Stimulated activated CD4-positive, alpha-beta T cell treated with anti-CD3 and anti-CD28 coated beads, Interleukin-2, amount 100 ng/mL, for 24 hours (primary cell): ENCODE results near the gene DNALI1.
"Not testable (repeated sequence)": the region's sequence is repeated elsewhere in the genome, so short reads cannot be mapped to it uniquely, and the experiment has no call there.

Experiments used
- DNase-seq, 2 donors: peaks; one replicate each; pipeline ENCODE4 v3.0.0-alpha.2; 2020

Gene DNALI1

DNA sequence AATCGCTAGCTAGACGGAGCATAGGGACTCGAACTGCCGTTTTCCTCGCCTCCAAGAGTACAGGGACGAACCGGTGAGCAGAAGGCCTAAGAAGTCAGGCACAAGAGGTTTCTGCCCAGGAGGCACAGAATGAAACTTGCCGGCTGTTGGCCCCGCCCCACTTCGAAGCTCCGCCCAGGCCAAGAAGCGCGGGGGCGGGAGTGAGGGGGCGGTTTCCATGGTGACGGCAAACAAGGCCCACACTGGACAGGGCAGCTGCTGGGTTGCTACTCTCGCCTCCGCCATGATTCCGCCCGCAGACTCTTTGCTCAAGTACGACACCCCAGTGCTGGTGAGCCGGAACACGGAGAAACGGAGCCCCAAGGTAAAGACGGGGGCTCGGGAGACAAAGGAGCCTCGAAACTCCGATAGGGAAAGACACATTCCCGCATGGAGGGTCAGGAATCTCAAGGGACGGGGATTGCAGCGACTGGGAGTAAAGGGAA is at the start of gene DNALI1:
Gene DNALI1, plus strand, starts transcription at position 229 of the 485 bp plus-strand sequence. Its CDS starts 55 bp downstream, at position 284.
- peak in 1 of 2 donors; percentile 40 for DNase-seq

DNA sequence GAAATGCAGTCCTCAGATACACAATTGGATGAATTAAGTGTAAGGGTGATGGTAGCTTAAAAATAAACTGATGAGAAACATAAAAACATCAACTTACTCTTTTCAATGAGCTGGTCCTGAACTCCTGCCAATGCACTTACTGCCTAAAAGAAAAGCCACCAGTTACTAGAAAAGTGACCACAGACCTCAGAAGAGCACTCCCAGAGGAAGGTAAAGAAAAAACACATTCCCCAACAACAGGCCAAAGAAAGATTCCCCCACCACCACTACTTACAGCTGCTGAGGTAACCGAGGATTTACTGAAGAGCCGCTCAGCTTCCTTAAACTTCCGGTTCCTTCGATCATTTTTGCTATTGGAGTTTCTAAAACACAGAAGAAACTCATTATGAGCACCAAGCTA is 47.6 kb upstream of the DNALI1 start:
- DNase-seq = no peak

DNA sequence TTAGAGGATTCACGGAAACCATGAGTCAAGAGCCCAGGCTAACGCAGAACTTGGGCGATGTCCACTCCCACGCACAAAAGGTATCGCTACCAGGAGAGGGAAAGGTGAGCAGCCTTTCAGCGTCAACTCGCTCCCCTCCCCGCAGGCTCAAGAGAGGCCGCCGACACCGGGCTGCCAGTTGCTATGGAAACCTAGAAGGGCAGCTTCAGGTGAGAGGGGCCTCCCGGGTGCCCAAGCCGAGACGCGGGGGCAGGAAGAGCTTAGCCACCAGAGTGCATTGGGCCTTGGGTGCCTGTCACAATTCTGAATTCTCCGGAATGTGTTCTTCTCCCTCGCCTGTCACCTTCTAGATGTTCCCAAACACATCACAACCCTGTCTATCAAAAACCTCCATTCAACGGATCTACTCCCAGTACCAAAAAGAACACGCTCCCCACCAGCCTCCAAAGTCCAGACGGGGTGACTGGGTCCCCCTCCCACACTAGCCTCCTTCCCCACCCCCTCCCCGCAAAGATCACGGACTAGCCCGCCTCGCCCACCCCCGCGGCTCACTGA is 42.9 kb upstream of the DNALI1 start:
- peak; percentile 69 to 70 for DNase-seq

DNA sequence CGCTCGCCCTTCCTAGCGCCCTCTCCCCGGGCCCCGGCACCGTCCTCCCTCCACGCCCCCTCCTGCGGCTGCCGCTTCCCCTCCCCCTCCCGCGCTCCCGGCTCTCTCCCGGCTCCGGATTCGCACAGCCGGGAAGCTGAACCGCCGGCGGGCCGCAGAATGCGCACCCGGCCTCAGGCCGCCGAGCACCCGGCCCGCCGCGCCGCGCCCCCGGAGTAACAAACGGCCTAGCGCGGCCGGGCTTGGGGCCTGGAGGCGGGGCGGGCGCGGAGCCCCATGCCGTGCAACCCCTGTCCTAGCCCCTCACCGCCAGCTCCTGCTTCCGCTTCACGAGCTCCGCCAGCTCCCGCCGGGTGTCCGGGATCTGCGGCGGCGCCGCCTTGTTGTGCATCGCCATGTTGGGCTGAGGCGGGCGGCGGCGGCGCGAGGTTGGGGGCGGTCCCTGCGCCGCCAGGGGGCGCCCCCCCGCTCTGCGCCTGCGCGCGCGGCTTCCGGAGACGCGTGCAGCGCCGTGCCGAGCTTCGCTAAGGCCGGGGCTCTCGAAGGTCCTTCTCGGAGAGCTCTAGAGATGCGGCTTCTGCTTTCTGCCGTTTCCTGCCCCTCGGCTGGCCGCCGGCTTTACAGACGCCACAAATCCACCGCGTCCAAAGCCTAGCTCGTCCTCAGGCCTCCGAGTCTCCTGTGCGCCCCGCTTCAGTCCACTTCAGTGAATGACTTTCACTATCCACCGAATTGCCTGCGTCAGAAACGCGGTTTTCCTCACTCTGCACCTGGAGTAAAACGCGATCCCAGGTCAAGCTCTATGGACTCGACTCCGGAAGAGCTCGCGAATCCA is 42.2 kb upstream of the DNALI1 start, which contains the start of gene MEAF6:
Gene MEAF6, minus strand, starts transcription at position 417 of the 835 bp plus-strand sequence. Its CDS starts 20 bp downstream, at position 397.
- DNase-seq = peak; percentile 84 to 85

DNA sequence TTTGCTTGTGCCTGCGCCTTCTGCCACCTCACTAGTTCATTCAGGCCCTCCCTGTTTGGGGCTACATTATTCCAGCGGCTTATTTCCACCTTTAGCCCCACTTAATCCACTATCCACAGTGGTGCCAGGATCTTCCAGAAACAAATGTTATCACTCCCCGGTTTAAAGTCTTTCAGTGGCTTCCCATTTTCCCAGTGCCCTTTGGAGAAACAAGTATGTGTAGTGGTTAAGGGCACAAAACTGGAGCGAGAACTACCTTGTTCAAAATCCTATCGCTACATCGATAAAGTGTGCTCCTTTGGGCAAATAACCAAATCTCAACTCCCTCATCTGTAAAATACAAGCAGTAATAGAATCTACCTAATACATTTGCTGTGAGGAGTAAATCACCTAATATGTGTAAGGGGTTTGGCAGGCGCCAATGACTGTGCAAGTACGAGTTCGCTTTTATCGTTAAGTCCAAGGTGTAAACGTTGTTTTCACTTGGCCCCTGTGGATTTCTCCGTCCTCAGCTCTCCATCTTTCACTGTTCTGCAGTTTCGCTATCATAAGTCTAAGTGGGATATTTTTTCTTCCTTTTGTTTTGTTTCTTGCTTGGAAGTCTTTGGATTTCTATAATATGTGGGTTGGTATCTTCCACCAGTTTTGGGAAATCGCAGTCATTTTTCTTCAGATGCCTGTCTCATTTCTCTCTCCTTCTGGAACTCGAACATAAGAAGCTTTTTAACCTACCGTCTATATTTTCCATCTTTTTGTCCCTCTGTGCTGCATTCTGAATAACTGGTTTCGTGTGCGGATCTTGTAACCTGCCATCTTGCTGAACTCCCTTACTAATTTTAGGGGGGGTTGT is 41.3 kb upstream of the DNALI1 start:
- DNase-seq = no peak

DNA sequence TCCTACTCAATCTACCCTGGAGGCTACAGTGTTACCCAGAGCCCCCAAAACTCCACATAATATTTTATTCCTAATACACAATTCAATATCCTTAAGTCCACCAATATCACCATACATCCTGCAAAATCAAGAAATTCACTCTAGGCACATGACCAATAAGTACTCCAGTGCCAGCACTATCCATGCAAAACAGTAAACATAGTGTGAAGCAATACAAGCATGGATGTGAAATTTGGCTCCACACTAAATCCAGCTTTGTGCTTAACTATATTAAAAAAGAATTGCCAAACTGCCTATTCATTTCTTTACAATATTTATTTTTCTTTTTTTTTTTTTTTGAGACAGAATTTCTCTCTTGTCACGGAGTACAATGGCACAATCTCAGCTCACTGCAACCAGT is 39.2 kb upstream of the DNALI1 start:
- no peak for DNase-seq

DNA sequence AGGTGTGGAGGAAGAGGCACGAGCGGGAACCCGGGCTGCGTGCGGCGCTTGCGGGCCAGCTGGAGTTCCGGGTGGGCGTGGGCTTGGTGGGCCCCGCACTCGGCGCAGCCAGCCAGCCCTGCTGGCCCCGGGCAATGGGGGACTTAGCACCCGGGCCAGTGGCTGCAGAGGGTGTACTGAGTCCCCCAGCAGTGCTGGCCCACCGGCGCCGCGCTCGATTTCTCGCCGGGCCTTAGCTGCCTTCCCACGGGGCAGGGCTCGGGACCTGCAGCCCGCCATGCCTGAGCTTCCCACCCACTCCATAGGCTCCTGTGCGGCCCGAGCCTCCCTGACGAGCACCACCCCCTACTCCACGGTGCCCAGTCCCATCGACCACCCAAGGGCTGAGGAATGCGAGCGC is 38.5 kb upstream of the DNALI1 start:
- not testable (repeated sequence) for DNase-seq

DNA sequence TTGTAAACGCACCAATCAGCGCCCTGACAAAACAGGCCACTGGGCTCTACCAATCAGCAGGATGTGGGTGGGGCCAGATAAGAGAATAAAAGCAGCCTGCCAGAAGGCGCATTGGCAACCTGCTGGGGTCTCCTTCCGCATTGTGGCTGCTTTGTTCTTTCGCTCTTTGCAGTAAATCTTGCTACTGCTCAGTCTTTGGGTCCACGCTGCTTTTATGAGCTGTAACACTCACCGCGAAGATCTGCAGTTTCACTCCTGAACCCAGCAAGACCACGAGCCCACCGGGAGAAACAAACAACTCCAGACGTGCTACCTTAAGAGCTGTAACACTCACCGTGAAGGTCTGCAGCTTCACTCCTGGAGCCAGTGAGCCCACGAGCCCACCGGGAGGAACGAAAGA is 37.8 kb upstream of the DNALI1 start:
- peak; percentile 17 to 23 for DNase-seq

DNA sequence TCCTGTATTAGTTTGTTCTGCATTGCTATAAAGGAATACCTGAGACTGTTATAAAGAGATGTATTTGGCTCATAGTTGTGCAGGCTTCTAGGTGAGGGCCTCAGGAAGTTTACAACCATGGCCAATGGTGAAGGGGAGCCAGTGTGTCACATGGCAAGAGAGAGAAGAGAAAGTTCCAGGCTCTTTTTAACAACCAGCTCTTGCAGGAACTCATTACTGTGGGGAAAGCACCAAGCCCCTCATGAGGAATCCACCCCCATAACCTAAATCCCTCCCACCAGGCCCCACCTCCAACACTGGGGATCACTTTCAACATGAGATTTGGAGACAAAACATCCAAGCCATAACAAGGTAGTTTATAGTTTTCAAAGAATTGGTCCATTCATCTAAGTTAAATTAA is 37.1 kb upstream of the DNALI1 start:
- DNase-seq = no peak

DNA sequence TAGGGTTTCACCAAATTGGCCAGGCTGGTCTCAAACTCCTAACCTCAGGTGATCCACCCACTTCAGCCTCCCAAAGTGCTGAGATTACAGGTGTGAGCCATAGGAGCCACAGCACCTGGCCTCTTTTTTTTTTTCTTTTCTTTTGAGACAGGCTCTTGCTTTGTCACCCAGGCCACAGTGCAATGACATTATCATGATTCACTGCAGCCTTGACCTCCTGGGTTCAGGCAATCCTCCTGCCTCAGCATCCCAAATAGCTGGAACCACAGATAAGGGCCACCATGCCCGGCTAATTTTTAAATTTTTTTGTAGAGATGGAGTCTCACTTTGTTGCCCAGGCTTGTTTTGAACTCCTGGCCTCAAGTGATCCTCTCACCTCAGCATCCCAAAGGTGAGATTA is 26.9 kb upstream of the DNALI1 start:
- DNase-seq = not testable (repeated sequence)

DNA sequence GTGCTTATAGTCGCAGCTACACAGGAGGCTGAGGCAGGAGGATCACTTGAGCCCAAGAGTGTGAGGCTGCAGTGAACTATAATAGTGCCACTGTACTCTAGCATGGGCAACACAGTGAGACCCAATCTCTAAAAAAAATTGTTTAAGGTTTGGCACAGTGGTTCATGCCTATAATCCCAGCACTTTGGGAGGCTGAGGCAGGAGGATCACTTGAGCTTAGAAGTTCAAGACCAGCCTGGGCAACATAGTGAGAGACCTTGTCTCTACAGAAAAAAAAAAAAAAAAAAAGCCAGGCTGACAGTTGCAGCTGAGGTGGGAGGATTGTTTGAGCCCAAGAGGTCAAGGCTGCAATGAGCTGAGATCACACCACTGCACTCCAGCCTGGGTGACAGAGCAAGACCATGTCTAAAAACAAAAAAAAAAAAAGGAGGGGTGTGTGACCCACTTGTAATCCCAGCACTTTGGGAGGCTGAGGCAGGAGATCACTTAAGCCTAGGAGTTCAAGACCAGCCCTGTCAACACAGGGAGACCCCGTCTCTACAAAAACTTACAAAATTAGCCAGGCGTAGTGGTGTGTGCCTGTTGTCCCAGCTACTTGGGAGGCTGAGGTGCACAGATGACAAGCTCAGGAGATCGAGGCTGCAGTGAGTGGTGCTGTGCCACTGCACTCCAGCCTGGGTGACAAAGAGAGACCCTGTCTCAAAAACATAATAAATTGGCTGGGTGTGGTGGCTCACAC is 24.2 kb upstream of the DNALI1 start:
- DNase-seq = not testable (repeated sequence)

DNA sequence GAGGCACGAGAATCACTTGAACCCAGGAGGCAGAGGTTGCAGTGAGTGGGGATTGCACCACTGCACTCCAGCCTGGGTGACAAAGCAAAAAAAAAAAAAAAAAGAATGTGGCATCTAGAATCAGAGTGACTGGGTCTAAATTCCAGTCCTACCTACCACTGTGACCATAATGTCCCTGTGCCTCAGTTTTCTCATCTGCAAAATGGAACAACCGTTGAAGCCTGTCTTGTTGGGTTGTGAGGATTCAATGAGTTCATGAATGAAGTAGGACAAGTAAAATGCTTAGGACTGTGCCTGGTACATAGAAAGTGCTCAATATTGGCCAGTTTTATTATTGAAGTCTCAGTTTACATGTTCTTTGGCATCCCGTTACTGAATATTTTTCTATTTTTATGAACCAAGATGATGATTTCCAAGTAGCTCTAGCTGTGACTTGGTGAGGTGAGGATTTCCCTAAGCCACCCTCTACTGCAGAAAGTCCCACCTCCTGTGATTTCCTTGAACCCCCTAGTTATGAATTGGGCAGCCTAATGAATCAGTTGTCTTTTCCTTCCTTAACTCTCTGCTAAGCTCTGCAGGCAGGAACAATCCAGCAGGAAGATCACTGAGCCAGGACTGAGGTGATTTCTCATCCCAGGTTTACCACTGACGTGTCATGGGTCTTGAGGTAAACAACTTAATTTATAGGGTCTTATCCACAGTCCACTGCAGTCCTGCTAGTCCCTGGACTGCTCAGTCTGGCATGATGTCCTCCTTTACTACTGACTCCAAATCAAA is 23.2 kb upstream of the DNALI1 start:
- DNase-seq = no peak

DNA sequence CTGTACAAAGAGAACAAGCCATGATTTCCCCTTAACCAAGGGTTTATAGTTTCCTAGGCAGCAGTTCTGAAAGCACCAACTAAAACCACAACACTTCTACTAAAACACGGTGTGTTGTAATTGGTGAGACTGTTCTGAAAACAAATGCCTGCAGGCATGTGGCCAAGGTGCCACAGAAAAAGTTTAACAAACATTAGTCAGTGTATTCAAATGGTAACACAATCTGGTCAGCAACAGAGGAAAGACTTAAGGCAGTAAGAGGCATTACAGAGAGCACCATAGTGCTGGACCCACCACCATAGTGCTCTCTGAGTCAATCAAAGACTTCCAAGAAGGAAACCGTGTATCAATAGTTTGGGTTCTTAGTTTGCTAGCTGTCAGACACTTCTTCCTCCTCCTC is 19.4 kb upstream of the DNALI1 start:
- DNase-seq = no peak

DNA sequence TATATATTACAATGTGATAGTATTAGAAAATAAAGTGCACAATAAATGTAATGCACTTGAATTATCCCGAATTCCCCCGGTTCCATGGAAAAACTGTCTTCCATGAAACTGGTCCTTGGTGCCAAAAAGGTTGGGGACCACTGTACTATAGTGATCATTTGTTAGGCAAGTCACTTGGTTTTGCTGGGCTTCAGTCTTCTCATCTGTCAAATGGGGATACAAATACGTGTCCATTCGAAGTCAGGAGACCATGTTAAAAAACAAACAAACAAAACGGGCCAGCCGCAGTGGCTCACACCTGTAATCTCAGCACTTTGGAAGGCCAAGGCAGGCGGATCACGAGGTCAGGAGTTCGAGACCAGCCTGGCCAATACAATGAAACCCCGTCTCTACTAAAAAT is 17.6 kb upstream of the DNALI1 start:
- DNase-seq = not testable (repeated sequence)

DNA sequence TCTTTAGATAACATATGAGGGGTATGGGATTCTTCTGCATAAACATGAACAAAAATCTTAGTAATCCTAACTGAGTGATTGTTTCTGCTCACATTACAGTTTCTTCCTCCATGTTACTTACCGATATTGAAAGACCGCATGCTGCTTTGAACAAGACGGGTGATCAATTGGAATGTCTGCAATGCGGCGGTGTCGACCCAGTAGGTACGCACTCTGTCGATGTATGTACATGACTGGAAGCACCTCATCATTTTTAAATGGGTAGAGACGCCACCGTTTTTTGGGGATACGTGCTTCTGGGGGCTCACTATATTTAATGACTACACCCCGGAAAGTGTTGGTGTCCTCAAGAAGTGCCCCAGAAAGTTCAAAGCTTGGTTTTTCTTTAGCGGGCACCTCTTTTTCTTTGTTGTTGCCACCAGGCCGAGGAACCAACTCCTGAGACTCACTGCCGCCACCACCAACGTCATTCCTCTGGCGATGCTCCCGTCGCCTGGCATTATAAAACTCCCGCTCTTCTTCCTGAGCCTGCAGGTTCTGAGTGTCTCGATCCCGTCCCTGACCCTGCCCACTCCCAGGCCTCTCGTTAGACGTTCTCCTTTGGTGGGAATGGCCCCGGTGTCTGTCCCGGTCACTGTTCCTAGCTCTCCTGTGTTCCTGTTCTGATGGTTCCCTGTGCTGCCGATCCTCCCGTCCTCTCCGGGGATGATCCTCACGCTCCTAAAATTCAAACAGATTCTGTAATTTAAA is 16.5 kb upstream of the DNALI1 start:
- no peak for DNase-seq

DNA sequence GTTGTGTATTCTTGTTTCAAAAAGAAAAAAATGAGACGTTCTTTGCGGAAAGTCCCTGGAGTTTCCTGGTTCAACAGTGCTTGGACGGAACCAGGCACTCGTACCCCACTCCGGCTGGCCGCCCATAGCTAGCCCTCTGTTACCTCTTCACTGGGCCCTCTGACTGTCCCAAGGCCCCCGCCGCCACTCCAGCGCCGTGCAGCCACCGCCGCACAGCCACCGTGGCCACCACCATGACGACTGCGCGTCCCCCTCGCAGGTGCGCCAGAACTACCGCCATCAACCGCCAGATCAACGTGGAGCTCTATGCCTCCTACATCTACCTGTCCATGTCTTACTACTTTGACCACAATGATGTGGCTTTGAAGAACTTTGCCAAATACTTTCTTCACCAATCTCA is 12.2 kb upstream of the DNALI1 start:
- no peak for DNase-seq

DNA sequence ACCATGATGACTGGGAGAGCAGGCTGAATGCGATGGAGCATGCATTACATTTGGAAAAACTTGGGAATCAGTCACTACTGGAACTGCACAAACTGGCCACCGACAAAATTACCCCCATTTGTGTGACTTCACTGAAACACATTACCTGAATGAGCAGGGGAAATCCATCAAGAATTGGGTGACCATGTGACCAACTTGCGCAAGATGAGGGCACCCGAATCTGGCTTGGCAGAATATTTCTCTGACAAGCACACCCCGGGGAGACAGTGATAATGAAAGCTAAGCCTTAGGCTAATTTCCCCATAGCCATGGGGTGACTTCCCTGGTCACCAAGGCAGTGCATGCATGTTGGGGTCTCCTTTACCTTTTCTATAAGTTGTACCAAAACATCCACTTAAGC is 11.7 kb upstream of the DNALI1 start:
- no peak for DNase-seq

DNA sequence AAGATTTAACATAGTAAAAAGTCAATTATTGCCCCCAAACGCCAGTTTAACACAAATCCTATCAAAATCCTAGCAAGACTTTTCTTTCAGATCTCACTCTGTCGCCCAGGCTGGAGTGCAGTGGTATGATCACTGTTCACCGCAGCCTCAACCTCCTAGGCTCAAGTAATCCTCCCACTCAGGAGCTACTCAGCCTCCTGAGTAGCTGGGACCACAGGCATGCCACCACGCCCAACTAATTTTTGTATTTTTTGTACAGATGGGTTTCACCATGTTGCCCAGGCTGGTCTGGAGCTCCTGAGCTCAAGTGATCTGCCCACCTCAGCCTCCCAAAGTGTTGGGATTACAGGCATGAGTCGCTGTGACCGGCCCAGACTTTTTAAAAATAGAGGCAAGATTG is 7.4 kb upstream of the DNALI1 start:
- DNase-seq = no peak

DNA sequence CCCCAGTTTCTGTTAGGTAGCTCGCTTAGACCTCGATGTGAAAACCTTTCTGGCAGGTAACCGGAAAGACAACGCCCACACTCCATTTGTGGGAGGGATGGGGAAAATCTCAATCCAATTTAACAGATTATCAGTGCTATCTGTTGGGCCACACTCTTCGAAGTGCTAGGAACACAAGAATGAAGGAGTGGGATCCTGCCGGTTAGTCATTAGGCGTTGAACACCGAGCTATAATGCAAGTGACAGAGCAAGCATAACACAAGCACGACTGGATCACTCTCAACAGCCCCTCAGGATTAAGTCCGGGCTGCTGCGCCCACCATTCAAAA is 3.2 kb upstream of the DNALI1 start:
- no peak for DNase-seq

DNA sequence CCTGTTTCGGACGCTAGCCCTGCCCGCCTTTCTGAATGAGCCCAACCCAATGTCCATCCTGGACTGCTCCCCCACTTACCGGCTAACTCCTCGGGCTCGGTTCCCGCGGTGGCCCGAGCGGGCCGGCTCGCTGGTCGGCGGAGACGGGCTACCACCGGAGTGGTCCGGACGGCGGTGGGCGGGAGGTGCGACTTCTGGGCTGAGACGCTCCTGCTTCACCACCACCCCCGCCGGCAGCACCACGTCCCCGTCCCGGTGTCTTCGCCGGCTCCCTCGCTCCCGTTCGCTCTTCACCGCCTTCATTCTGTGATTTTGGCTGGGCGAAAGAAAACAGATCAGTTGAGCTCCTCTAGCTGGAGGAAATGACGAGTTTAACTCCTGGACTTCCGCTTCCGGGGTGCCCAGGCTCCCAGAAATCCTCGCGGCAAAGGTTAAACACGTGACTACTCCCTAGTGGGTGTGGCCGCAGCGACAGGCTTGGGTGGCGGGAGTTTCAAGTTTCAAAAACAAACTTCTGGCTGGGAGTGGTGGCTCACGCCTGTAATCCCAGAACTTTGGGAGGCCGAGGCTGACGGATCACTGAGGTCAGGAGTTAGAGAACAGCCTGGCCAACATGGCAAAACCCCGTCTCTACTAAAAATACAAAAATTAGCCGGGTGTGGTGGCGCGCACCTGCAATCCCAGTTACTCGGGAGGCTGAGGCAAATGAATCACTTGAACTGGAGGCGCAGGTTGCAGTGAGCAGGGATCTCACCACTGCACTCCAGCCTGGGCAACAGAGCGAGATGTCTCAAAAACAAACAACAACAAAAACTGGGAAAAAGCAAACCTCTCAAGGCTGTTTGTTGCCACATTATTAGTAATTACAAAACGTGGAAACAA is 2.6 kb upstream of the DNALI1 start, which contains the start of gene SNIP1:
Gene SNIP1, minus strand, starts transcription at position 367 of the 882 bp plus-strand sequence. Its CDS starts 64 bp downstream, at position 303.
- DNase-seq = peak; percentile 88 to 90
